SKM-1 treated with dmso at 0.1 percent for 144 hours (cell line): Measurements from ENCODE around the gene BMPR1B.

Experiments used
- DNase-seq: peaks from one replicate; lab custom pipeline; 2025; ENCODE audit not compliant: unreplicated experiment; lab: John Stamatoyannopoulos, UW

Gene BMPR1B

DNA sequence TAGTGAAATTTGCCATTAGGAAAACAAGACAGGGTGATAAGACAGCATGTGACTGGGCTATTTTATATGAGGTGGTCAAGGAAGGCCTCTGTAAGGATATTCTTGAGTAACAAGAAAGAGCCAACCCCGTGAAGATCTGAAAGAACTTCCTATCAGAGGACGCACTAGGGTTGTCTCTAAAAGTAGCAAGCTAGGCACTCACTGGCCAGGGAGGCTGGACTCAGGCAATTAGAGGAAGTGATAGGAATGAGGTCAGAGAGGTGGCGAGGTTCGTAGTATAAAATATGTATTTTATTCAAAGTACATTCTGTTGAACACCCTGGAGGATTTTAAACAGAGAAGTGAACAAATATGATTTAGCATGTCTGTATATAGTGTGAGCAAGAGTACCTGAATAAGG is 4.6 kb downstream of the BMPR1B start:
- no peak for DNase-seq

DNA sequence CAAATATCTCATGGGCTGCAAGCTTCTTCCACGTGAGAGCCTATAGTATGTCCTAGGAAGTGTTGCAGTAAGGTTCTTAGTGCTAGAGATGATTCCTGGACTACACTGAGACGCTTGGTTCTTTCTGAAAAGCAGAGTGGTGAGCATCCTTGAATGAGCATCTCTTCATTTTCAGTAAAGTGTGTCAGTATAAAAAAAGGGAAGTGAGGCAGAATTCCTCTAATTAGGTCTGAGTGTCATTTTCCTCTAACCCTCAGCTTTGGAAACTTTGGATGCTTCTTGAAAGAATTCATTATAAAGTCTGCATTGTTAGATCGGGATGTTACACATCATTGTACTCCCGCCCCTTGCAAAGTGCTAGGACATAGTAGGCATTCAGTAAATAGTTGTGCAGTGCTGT is 5.2 kb downstream of the BMPR1B start:
- no peak for DNase-seq

- DNase-seq = no peak
Measured at GRCh38 chr4:94763500-94763899, 5.7 kb downstream of the BMPR1B start.

DNA sequence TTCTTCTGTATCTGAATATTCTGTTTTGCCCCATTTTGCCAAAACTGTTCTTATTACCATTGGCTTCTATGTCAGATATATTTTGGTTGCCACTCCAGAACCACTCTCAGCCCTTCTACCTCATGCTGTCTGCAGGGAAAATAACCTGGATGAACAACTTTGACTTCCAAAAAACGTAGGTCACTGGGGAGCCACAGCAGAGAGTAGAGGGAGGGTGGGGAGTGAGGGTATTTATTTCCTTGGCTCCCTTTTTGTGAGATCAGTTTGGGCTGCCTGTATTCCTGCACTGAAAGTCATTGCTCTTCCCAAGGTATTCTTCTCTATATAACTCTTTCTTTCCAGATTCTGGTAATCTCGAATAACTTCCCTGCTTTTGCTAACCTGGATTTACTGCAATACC is 6.3 kb downstream of the BMPR1B start:
- no peak for DNase-seq

GRCh38 chr4:94765174-94765573 is 7.4 kb downstream of the BMPR1B start:
- DNase-seq = no peak

GRCh38 chr4:94765648-94766047 is 7.9 kb downstream of the BMPR1B start:
- no peak for DNase-seq

GRCh38 chr4:94766856-94767255 is 9.1 kb downstream of the BMPR1B start:
- no peak for DNase-seq

DNA sequence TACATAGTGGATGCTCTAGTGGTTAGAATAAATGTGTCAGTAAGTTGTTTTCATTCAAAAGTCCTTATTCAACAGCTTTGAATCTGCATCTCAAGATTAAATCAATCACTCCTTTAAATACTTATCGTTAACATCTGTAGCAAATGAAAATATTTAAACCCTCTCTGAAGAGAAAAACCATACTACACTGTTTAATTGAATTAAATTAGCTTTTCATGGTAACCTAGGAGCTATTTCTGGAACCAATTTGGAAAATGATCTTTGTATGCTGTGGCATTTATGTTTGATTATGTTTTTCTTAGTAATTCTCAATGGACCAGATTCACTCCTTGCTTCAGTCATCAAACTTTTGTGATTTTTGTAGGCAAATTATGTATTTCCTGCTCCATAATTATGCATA is 9.7 kb downstream of the BMPR1B start:
- DNase-seq = no peak

DNA sequence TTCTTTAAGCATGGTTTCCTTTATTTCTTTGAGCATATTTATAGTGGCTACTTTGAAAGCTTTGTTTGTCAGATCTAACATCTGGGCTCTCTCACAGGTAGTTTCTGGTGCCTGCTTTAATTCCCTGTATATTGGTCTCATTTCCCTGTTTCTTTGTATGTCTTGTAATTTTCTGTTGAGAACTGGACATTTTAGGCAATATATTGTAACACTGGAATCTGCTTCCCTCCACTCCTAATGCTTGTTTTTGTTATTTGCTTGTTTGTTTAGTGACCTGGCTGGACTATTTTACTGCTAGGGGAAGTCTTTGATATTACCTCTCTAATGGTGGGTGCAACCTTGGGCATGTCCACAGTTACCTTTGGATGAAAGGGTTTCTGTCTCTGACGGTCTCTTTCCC is 25.0 kb downstream of the BMPR1B start:
- no peak for DNase-seq

- DNase-seq = no peak
Measured at GRCh38 chr4:94791701-94792100, 33.9 kb downstream of the BMPR1B start.

GRCh38 chr4:94798808-94799207 is 41.1 kb downstream of the BMPR1B start:
- no peak for DNase-seq

- DNase-seq = no peak
Measured at GRCh38 chr4:94801016-94801415, 43.3 kb downstream of the BMPR1B start.

- DNase-seq = no peak
Measured at GRCh38 chr4:94802091-94802490, 44.3 kb downstream of the BMPR1B start.

GRCh38 chr4:94803181-94803580 is 45.4 kb downstream of the BMPR1B start:
- no peak for DNase-seq

- DNase-seq = no peak
Measured at GRCh38 chr4:94804650-94805049, 46.9 kb downstream of the BMPR1B start.

- DNase-seq = no peak
Measured at GRCh38 chr4:94806376-94806775, 48.6 kb downstream of the BMPR1B start.

- DNase-seq = no peak
Measured at GRCh38 chr4:94811643-94812042, 53.9 kb downstream of the BMPR1B start.

DNA sequence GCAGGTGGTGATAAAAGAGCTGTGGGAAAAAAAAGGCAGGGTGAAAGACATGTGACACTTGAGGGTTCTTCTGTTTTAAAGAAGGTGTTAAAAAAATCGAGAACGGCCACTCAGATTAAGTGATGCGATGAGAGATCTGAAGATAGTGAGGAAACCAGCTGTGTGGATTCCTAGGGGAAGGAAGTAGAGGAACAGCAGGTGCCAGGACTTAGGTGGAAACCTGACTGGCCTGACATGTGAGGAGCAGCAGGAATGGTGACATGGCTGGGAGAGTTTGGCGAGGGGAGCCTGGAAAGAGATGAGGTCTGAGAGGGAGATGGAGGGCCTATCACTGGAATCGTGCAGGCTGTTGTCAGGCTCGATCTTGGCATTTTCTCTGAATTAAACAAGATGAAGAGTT is 55.5 kb downstream of the BMPR1B start:
- DNase-seq = no peak

GRCh38 chr4:94814237-94814636 is 56.5 kb downstream of the BMPR1B start:
- DNase-seq = no peak

GRCh38 chr4:94819371-94820168 is 61.8 kb downstream of the BMPR1B start:
- no peak for DNase-seq

- DNase-seq = no peak
Measured at GRCh38 chr4:94826206-94826605, 68.5 kb downstream of the BMPR1B start.

DNA sequence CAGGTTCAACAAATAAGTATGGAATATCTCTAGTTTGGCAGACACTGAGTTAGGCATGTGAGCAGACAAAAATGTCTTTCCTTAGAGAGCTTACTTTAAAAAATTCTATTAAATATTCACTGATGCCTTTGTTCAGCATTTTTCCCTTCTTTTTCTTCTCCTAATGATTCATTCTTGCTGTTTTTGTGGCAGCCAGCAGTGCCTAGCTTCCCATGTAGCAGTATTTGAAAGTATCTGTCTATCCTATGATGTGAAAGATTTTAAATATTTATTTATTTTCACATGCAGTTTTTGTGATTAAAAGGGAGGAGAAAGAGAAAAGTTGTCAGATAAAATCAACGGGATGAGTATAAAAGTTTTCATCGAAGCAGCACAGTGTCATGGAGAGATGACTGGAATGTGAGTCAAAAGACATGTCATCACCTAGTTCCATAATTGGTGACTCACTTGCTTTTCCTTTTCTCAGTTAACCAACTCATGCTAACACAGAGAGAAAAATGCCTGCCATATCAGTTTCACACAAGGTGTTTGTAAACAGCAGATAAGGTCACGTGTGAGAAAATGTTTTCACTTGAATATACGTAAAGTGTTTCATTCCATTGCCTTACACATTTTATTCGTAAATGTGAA is 69.8 kb downstream of the BMPR1B start:
- no peak for DNase-seq

GRCh38 chr4:94828882-94829281 is 71.1 kb downstream of the BMPR1B start:
- DNase-seq = no peak
